ENCODE data around the gene MME.
"Not testable (repeated sequence)": the region's sequence is repeated elsewhere in the genome, so short reads cannot be mapped to it uniquely, and the experiment has no call there.

MME gene

DNA sequence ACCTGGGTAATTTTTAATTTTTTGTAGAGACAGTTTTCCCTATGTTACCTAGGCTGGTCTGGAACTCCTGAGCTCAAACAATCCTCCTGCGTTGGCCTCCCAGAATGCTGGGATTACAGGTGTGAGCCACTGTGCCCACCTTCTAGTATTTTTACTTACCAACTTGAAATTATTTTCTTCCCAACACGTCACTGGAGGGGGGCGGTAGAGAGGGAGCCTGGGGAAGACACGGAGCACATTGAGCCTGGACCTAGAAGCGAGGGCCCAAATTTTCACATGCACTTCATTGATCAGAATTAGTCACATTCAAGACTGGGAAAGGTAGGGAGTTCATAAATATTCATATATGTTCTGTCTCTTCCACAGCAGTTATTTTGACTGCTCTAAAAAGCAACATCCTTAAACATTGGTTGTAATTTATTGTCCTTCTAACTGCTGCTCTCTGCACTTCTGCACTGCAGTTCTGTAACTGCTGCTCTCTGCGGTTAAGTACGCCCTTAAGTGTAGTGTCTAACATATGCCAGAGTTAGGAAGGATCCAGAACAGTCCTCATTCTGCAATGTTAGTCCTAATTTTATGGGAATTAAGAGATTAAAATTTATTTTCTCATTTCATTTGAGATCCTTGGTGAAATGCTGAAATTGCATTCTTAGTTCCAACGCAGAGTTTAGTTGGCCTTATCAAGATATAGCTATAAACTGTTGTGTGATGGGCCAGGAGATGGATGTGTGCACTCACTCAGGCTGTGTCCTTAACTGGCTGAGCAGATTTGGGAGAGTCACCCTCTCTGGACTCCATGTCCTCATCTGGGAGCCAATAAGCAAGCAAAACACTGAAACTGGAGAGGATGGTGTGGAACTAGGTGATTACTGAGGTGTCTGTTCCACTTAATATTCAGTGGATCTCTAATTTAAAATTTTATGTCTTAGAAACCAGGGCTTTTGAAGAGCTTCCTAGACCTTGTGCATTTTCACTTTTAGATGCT is 115.1 kb downstream of the MME start:
- no peak for DNase-seq

DNA sequence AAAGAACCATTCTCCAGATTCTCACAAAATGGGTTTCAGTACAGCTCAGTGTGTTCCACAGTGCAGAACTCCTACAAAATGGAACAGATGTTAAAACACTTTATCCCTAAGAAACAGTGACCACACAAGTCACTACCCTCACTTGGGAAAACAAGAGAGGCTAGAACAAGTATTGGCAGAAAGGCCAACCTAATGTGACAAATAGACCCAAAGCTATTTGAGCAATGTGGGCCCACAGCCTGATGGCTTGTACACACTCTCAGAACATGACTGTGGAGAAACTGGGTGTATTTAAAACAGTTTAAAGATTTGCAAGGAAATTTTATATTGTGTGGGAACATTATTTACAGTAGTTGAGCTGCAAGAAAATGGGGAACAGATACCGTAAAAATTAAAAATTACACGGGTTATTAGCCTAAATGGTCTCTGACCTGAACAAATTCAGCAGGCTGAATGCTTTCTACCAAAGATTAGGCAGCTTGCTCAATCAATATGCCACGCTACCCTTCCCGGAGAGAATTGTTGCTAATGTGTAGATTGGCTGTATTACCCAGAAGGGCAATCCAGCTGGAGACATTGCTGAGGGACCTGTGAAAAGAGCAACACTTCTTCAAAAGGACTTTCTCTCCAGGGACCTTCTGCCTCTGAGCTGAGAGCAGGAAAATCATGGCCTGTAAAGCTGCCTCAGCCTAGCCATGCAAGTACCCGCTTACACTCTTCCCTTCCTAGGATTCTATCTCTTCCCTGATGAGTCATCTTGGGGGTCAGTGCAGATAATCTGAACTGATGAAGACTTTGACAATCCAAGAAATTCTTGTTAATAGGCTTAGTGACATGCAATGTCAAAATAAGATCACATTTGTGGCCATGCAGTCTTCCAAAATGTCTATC is 116.3 kb downstream of the MME start:
- no peak for DNase-seq

DNA sequence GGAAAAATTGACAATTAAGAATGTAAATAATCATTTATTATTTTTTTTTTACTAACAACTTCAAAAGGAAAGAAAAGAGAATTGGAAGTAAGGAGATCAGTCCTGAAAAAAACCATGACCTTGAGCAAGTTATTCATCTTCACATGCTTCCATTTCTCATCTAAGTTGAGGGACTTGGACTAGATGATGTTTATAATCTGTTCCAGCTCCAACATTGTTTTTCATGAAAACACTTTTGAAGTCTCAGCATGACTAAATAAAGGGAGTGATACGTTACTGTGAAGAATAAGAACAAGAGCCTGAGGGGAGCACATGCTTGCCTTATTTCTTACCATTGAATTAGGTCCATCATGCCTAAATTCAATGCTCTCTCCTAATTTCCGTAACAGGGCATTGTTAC is 117.7 kb downstream of the MME start:
- no peak for DNase-seq

DNA sequence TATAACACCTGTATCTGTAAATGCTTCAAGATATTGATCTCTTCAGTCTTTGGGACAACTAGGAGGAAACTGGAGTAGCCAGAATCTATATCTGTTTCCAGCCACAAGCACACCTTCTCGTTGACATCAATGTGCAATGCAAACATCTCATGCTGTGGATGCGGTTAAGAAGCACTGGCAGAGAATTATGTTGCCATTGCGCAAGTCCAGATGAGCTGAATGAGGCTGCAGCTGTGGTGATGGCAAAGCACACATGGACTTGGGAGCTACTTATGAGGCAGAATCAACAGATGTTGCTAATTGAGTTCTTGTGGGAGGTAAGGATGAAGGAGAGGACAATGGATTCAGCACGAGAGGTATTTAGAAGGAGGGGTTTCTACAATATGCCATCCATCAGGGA is 122.5 kb downstream of the MME start:
- no peak for DNase-seq

DNA sequence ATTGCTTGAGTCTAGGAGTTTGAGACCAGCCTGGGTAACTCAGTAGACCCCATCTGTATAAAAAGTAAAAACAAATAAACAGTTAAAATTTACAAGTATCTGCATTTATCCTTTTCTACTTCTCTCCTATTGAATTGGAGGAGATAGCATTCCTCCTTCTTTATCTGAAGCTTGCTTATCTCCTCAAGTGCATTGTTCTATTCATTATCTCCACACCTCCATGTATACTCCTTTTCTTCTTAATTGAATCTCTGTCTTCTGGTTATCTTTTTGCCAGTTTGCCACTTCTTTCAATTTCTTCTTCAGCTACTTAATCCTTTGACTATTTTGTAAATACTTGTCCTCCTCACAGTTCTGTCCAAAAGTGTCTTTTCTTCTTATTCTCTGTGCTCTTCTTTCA is 124.7 kb downstream of the MME start:
- no peak for DNase-seq

DNA sequence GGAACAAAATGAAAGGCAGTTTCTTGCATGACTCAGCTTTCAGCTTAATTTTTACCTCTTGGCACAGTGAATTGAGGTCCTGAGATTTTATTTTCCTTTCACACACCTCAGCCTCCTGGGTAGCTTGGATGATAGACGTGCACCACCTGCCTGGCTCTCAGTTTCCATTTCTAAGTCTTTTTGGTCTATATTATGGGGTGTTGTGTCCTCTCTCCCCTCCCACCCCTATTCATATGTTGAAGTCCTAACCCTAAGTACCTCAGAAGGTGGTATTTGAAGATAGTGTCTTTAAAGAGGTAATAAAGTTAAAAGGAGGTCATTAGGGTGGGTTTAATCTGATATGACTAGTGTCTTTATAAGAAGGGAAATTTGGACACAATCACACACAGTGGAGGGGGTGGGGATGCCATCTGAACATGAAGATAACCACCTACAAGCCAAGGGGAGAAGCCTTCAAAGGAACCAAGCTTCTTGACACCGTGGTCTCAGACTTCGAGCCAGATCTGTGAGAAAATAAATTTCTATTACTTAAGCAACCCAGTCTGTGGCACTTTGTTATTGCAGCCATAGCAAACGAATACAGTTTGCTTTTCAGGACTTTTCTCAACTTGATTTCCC is 128.2 kb downstream of the MME start:
- DNase-seq = no peak

DNA sequence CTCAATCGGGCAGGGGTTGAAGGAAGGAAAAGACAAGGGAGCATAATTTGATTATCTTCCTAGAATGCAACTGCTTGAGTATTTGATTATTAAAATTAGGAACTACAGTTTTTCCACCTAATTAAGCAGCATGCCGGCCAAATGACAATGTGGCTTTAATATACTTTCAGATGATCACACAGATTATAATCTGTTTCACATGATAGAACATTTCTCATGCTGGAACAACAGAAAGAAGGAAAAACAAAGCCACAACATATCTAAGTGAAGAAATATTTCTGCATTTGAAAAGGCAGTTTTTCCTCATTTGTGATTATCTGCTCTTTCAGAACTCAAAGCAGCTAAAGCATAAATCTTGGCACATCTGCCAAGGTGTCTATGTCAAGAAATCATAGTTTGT is 130.6 kb downstream of the MME start:
- DNase-seq = no peak

DNA sequence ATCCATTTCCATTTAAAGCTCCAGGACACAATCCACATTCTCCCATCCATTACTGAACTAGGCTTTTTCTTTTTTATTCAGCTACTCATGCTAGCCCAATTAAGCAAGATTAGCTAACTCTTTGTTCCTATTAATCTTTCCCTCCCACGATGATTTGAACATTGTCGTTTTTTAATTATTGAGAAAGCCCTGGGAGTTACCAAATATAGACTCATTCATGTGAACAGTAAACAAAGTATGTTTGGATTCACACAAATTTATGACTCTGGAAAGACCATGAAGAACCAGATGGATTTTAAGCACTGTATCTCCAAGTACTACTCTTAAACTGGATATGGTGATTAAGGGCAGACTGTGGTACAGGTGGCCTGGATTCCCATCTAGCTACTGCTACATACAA is 131.1 kb downstream of the MME start:
- DNase-seq = no peak

DNA sequence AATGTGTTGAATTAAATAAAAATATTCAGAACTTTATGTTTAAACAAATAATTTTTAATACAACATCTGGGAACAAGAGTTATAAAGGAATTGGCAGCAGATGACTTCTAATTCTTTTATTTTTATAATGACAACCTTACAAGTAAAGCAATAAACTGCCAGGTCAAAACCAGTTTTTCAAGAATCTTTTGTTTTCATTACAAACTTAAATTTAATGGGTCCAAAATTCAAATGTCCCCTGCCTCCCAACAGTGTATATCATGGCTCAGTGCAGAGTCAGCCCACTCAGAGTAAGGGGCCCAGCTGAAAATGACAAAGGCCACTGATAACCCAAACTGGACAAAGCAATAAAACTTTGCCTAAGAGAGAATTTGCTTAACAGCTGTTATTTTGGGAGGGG is 131.8 kb downstream of the MME start:
- no peak for DNase-seq

DNA sequence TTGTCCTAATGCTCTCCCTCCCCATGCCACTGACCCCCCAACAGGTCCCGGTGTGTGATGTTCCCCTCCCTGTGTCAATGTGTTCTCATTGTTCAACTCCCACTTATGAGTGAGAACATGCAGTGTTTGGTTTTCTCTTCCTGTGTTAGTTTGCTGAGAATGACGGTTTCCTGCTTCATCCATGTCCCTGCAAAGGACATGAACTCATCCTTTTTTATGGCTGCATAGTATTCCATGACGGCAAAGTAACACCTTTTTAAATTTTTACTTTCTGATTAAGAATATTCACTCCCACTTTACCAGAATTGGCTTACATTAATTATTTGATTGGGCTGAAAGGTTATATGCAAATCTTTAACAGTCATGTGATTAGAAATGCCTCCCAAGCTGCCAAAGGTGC is 135.9 kb downstream of the MME start:
- DNase-seq = not testable (repeated sequence)

DNA sequence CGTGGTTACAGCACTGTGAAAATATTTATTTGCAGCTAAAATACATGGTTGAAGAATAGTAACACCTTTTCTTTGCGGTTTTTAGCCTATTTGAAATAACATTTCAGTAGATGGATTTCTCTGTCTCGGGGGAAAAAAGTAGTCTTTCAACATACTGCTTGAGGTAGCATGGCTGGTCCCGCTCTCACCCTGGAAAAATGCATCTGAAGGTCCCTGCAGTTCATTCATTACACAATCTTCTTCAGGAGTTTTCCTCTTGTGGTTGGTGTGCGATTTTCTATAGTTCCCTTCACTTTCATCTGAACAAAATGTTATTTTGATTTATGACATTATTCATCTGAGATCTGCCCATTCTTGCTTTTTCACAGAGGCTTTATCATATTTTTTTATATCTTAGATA is 137.5 kb downstream of the MME start:
- DNase-seq = no peak

DNA sequence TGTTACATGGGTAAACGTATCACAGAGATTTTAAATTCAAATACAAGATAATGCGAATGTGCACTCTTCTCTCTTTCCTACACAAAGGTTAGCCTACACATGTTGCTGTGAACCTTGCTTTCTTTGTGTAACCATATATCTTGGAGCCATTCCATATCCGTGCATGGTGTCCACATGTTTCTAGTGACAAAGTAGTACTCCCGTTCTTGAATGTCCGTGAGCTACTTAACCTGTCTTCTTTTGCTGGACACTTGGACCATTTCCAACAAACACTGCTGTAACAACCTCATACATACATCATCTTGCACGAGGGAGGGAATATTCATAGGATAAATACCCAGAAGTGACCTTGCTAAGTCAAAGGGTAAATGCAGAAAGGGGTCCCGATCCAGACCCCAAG is 138.3 kb downstream of the MME start:
- DNase-seq = no peak

DNA sequence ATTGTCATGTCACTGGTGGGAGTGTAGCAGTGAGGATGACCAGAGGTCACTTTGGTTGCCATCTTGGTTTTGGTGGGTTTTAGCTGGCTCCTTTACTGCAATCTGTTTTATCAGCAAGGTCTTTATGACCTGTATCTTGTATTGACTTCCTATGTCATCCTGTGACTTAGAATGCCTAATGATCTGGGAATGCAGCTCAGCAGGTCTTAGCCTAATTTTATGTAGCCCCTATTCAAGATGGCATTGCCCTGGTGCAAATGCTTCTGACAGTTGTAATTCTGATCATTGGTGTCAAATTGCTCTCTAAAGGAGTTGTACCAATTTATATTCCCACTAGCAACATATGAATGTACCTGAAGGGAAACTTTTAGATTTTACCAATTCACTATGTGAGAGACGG is 139.0 kb downstream of the MME start:
- DNase-seq = no peak

DNA sequence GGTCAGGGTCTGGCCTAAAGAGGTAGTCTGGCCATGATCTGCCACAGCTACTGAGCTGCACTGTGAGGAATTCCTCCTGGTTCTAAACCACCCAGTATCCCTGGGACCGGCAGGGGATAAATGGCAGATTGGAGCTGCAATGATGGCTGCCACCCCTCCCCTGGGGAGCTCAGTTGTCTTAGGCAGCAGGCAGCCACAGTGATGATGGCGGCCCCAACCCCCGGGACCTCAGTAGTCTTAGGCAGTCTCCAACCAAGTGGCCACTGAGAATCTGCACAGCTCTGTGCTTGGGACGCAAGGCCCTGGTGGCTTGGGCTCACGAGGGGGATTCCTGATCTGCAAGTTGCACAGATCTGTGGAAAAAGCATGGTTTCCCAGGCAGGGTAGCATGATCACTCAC is 145.3 kb downstream of the MME start:
- DNase-seq = no peak

DNA sequence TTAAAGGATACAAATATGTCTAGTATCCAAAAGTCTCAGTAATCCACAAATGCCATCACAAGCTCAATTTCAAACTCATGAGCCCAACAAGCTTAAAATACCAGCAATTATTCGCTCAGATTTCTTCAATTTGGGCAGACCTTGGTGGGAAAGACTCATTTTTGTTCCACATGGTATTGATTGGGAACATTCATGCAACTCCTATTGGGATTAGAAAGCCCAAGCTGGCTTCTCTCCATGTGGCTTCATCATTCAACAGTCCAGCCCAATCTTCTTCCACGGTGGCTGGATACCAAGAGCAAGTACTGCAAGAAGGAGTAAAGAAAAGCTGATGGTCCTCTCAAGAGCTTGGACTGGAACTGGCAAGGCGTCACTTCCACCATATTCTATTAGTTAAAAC is 147.0 kb downstream of the MME start:
- no peak for DNase-seq

DNA sequence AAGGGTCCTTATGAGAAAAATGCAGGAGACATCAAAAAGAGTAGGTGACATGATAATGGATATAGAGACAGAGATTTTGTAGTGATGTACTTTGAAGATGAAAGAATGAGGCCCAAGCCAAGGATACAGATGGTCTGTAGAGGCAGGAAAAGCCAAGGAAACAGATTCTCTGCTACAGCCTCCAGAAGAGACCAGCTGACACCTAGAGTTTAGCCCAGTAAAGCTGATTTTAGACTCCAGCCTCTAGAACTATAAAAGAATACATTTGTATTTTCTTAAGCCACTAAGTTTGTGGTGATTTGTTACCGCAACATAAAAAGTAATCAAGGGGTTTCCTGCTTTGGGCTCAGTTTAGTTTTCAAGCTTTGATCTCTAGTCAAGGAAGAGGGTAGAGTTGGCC is 148.6 kb downstream of the MME start:
- DNase-seq = no peak

DNA sequence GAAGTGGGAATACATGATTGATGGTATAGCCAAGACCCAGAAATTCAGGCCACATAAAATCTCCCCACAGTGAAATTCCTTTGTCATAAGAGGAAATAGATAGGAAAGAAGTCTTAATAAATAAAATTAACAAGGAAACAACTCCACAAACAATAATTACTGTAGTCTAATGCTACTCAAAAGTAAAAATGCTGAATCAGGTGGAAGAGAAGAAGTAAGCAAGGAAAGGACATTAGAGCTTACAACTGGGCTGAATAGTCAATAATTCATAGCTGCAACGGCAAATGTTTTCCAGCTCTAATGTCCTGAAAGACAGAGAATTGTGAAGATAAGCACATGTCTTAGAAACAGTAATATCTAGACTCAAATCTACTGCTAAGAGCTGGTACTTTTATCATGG is 149.0 kb downstream of the MME start:
- DNase-seq = no peak

DNA sequence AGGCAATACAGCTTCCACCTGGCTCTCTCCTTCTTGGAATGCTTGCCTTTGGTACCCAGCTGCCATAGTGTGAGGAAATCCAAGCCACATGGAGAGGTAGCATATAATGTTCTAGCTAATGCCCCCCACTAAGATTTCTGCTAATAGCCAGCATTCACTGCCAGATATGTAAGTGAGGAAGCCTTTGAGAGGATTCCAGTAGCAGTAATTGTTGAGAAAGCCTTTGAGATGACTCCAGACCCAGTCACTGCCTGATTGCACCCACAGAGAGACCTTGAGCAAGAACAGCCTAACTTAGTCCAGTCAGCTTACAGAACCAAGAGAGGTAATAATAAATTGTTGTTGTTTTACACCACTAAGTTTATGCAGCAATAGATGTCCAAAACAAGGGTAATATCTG is 150.3 kb downstream of the MME start:
- no peak for DNase-seq

DNA sequence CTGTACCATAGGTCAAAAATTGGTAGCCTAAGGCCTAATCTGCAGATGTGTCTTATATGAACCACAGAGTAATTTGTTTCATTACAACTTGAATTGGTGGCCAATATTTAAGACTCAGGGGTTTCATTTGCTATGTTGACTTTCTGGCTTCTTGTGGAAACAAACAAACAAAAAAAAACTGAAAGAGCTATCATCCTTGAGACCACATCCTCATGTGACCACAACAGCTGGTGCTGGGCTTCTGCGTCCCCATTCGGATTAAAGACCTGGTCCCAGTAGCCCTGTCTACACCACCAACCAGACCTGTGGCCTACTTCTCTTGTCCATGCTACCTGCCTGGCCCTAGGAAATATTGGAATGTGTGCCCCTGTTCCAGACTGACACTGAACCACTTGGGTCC is 151.7 kb downstream of the MME start:
- no peak for DNase-seq

DNA sequence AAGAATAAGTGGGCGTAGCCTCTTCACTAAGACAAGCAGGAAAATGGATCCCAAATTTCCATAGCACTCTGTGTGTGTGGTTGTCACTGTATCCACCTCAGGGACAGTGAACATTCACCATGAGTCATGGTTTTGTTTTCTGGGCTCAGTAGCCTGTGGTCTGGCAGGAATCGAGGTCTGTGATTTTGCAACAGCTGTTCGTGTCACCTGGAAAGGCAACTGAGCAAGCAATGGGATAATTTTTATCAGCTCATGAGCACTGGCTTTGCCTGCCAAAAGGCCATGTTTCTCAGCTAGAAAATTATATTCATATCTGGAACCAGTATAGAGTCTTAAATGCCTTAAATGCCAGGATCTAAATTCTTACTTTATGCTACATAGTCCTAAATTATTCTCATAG is 152.5 kb downstream of the MME start:
- DNase-seq = no peak

DNA sequence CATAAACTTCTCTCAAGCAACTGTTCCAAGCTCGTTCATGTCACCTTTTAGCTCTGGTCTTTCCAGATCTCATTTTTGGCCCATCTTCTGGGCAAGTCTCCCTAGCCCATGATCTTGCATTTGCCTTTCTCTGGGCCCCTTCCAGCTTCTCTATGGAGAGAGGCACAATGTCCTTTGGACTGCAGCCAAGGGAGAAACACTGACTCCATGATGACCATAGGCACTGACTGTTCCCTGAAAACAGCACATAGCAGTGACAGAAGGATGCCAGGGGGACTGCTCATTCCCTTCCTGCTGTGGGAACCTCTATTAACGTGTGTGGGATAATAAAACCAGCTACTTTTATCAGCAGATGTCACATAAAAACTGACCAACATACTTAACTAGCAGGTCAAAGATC is 153.1 kb downstream of the MME start:
- no peak for DNase-seq

Measured in NK-92 treated with Interleukin-12 subunit alpha and Interleukin-12 subunit beta, amount 100 ng/mL, for 24 hours (cell line).